ENCODE results near the gene TRAIP.

Gene TRAIP

GRCh38 chr3:49802719-49803464 is 53.5 kb downstream of the TRAIP start, which contains the start of gene INKA1 (continued):
- no peak for TF ChIP-seq ZNF155 (tag by site-specific recombination; IDR thresholded peaks at IDR 0.05)
- TF ChIP-seq, protein P1, sequence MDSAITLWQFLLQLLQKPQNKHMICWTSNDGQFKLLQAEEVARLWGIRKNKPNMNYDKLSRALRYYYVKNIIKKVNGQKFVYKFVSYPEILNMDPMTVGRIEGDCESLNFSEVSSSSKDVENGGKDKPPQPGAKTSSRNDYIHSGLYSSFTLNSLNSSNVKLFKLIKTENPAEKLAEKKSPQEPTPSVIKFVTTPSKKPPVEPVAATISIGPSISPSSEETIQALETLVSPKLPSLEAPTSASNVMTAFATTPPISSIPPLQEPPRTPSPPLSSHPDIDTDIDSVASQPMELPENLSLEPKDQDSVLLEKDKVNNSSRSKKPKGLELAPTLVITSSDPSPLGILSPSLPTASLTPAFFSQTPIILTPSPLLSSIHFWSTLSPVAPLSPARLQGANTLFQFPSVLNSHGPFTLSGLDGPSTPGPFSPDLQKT (IDR thresholded peaks at IDR 0.05; ENCODE audit: borderline replicate concordance, low read depth, low read length): no peak
- peak; percentile 61 for TF ChIP-seq SP3 (tag by site-specific recombination; IDR thresholded peaks at IDR 0.05)

DNA sequence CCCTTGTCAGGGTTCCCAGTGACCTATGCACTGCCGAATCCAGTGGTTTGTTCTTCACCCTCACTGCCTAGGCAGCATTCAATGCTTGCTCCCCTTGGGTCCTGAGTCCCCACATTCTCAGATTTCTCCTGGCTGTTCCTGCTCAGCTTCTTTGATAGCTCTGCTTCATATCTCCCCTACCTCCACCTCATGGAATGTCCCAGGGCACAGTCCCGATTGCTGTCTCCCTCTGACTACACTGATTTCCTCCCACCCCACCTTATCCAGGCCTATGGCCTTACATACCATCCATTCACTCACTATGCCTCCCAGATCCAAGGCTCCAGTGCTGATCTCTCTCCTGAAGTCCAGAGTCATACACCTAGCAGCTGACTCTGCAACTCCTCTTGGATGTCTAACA is 55.2 kb downstream of the TRAIP start:
- H3K27ac ChIP-seq (ENCODE audit: extremely low read depth, low read depth, low read length): no peak overlapping the region
- TF ChIP-seq ZBTB17 (tag by site-specific recombination; IDR thresholded peaks at IDR 0.05) (0 out of 2 replicates have a peak, but pooled peaks have one; percentile 31), ZNF768 (tag by site-specific recombination; IDR thresholded peaks at IDR 0.05) (no peak)
- TF ChIP-seq, protein P2, sequence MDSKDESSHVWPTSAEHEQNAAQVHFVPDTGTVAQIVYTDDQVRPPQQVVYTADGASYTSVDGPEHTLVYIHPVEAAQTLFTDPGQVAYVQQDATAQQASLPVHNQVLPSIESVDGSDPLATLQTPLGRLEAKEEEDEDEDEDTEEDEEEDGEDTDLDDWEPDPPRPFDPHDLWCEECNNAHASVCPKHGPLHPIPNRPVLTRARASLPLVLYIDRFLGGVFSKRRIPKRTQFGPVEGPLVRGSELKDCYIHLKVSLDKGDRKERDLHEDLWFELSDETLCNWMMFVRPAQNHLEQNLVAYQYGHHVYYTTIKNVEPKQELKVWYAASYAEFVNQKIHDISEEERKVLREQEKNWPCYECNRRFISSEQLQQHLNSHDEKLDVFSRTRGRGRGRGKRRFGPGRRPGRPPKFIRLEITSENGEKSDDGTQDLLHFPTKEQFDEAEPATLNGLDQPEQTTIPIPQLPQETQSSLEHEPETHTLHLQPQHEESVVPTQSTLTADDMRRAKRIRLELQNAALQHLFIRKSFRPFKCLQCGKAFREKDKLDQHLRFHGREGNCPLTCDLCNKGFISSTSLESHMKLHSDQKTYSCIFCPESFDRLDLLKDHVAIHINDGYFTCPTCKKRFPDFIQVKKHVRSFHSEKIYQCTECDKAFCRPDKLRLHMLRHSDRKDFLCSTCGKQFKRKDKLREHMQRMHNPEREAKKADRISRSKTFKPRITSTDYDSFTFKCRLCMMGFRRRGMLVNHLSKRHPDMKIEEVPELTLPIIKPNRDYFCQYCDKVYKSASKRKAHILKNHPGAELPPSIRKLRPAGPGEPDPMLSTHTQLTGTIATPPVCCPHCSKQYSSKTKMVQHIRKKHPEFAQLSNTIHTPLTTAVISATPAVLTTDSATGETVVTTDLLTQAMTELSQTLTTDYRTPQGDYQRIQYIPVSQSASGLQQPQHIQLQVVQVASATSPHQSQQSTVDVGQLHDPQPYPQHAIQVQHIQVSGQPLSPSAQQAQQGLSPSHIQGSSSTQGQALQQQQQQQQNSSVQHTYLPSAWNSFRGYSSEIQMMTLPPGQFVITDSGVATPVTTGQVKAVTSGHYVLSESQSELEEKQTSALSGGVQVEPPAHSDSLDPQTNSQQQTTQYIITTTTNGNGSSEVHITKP (tag by site-specific recombination; IDR thresholded peaks at IDR 0.05): peak; percentile 57
- H3K4me1 ChIP-seq (ENCODE audit: control insufficient read depth, insufficient read depth, low read length): no peaks in the 10 kb centered on the region
- H3K9me3 ChIP-seq (ENCODE audit: control insufficient read depth, insufficient read depth, low read depth, low read length): no peaks in the 10 kb centered on the region
- ChIA-PET CTCF (interaction anchor here (0.9 to 3.1 kb wide), 4 partner anchors 19 to 262 kb away, joined by 3 to 29 read pairs (median 4); no protein-coding TSS in a partner anchor), POLR2A (interaction anchor here (0.6 kb wide), 1 partner anchor 25 kb away, joined by 3 read pairs; no protein-coding TSS in a partner anchor)
- no peaks in the 10 kb centered on the region for H3K36me3 ChIP-seq (ENCODE audit: control insufficient read depth in 2 of 2, insufficient read depth in 1 of 2, low read length in 2 of 2)
- H3K4me3 ChIP-seq (ENCODE audit: low read depth, low read length): no peak overlapping the region

GRCh38 chr3:49799761-49800160 is 56.6 kb downstream of the TRAIP start, which contains the start of gene CDHR4:
Gene CDHR4 (minus strand): TSS chr3:49799873. CDS start chr3:49799812, 61 bp downstream.
- TF ChIP-seq KLF1 (tag by site-specific recombination; IDR thresholded peaks at IDR 0.05): 0 out of 2 replicates have a peak, but pooled peaks have one; percentile 33
- TF ChIP-seq ZNF610 (tag by site-specific recombination; IDR thresholded peaks at IDR 0.05; ENCODE audit: borderline replicate concordance): no peak
- TF ChIP-seq, protein P2 (tag by site-specific recombination; IDR thresholded peaks at IDR 0.05): peak; percentile 55
- TF ChIP-seq ZNF449 (tag by site-specific recombination; IDR thresholded peaks at IDR 0.05): peak; percentile 28; the same call in 1 of the 2 replicates
- no peak for TF ChIP-seq ZNF529 (tag by site-specific recombination; IDR thresholded peaks at IDR 0.05; ENCODE audit: insufficient replicate concordance)
- no peak for TF ChIP-seq ZNF350 (tag by site-specific recombination; IDR thresholded peaks at IDR 0.05)
- TF ChIP-seq GLI4 (tag by site-specific recombination; IDR thresholded peaks at IDR 0.05): no peak
- no peak for TF ChIP-seq ZNF785 (tag by site-specific recombination; IDR thresholded peaks at IDR 0.05)
- H3K27ac ChIP-seq (ENCODE audit: extremely low read depth, low read depth, low read length): no peak within 1 kb of the TSS
- H3K4me3 ChIP-seq (ENCODE audit: low read depth, low read length): no peak within 1 kb of the TSS
- H3K4me1 ChIP-seq (ENCODE audit: control insufficient read depth, insufficient read depth, low read length): no peaks in the 10 kb centered on the region
- CTCF ChIA-PET: interaction anchor here (0.6 to 0.9 kb wide), 3 partner anchors 12 to 372 kb away, joined by 3 read pairs; no protein-coding TSS in a partner anchor
- H3K36me3 ChIP-seq (ENCODE audit: control insufficient read depth in 2 of 2, insufficient read depth in 1 of 2, low read length in 2 of 2): no peaks in the 10 kb centered on the region
- POLR2A ChIA-PET: interaction anchor here (1.4 kb wide), 1 partner anchor 13 kb away, joined by 3 read pairs; the partner anchor contains the start of gene IP6K1
- no peaks in the 10 kb centered on the region for H3K9me3 ChIP-seq (ENCODE audit: control insufficient read depth, insufficient read depth, low read depth, low read length)
